Peyer's patch (tissue), 4 donors: Measurements from ENCODE around the gene NOS1AP. TPM values are rescaled to one million over a fixed set of nuclear protein-coding genes. Genes with fewer than 3 reads are reported as not detected.
"Not testable (repeated sequence)": the region's sequence is repeated elsewhere in the genome, so short reads cannot be mapped to it uniquely, and the experiment has no call there.

Experiments
- DNase-seq, 3 donors: peaks; one replicate each; pipeline ENCODE4 v3.0.0-alpha.2; 2017 to 2019
- H3K27ac ChIP-seq, 4 donors: fragments of 200-600 bp; sonication (generic); one replicate each; pipeline ENCODE4 v1.5.1; 2016 to 2019
- H3K27me3 ChIP-seq, 2 donors: fragments of 200-600 bp; sonication (generic); one replicate each; pipeline ENCODE4 v1.5.1; 2019
- H3K36me3 ChIP-seq, 3 donors: fragments of 200-600 bp; sonication (generic); one replicate each; pipeline ENCODE4 v1.5.1; 2016 to 2019
- H3K4me1 ChIP-seq, 4 donors: fragments of 200-600 bp; sonication (generic); one replicate each; pipeline ENCODE4 v1.5.1; 2016 to 2019
- H3K4me3 ChIP-seq, 4 donors: fragments of 200-600 bp; sonication (generic); 1 replicate in 3 of 4; 2 replicates in 1 of 4; pipeline ENCODE4 v1.5.1; 2016 to 2019; ENCODE audit warnings: mild to moderate bottlenecking in 1 of 4
- H3K9me3 ChIP-seq, 4 donors: fragments of 200-600 bp; sonication (generic); one replicate each; pipeline ENCODE4 v1.5.1; 2016 to 2019; ENCODE audit warnings: mild to moderate bottlenecking in 1 of 4
- CTCF ChIP-seq, 6 experiments: fragments of 450-650 bp in 4 of 6; fragments of 200-600 bp in 2 of 6; sonication (generic) in 1 of 6; IDR thresholded peaks; one replicate each; pipeline ENCODE4 v1.5.1; 2017 to 2019; ENCODE audit warnings: antibody characterized with exemption in 6 of 6, mild to moderate bottlenecking in 3 of 6, moderate library complexity in 1 of 6
- POLR2A ChIP-seq, 2 donors: fragments of 450-650 bp; IDR thresholded peaks; one replicate each; pipeline ENCODE4 v1.5.1; 2017; ENCODE audit warnings: antibody characterized with exemption in 2 of 2, mild to moderate bottlenecking in 2 of 2, moderate library complexity in 2 of 2
- total RNA-seq, 4 donors: library from RNA; depleted of rRNA; stranded (reverse); fragments of >200 nt; gene quantifications; one replicate each; pipeline ENCODE4 v1.1.0, GENCODE V29; 2016

NOS1AP gene
- total RNA-seq, 4 donors from 2014 or later: 6.3 to 18.5 (median 11.9) TPM

- H3K27ac ChIP-seq: peak overlapping the region in 2 of 4 donors; percentile 2 to 38
Measured at GRCh38 chr1:162342452-162342983, 273.0 kb downstream of the NOS1AP start.

GRCh38 chr1:162343470-162343869, 274.0 kb downstream of the NOS1AP start:
- Histone ChIP-seq H3K9me3 (no peaks in the 10 kb centered on the region), H3K4me3 (no peak overlapping the region), H3K36me3 (no peaks in the 10 kb centered on the region), H3K27me3 (no peaks in the 10 kb centered on the region), H3K27ac (no peak overlapping the region), H3K4me1 (no peaks in the 10 kb centered on the region)
- no peak for DNase-seq
- no peak for TF ChIP-seq POLR2A (IDR thresholded peaks at IDR 0.05)

More at GRCh38 chr1:162342452-162342983, 273.0 kb downstream of the NOS1AP start:
- TF ChIP-seq POLR2A (IDR thresholded peaks at IDR 0.05) (no peak), CTCF (IDR thresholded peaks at IDR 0.05) (no peak)
- H3K9me3 ChIP-seq: no peaks in the 10 kb centered on the region
- H3K4me1 ChIP-seq: no peaks in the 10 kb centered on the region
- no peaks in the 10 kb centered on the region for H3K27me3 ChIP-seq
- no peaks in the 10 kb centered on the region for H3K36me3 ChIP-seq
- DNase-seq: no peak
- H3K4me3 ChIP-seq: no peak overlapping the region

- TF ChIP-seq CTCF (IDR thresholded peaks at IDR 0.05) (no peak), POLR2A (IDR thresholded peaks at IDR 0.05) (no peak)
- Histone ChIP-seq H3K27me3 (no peaks in the 10 kb centered on the region), H3K36me3 (no peaks in the 10 kb centered on the region), H3K4me3 (no peak overlapping the region), H3K27ac (no peak overlapping the region), H3K4me1 (peaks cover 0 to 19% (median 2%) of the 10 kb centered on the region in 4 donors), H3K9me3 (no peaks in the 10 kb centered on the region)
- no peak for DNase-seq
Measured at GRCh38 chr1:162347281-162347680, 277.8 kb downstream of the NOS1AP start.

GRCh38 chr1:162349635-162350330, 280.3 kb downstream of the NOS1AP start:
- Histone ChIP-seq H3K36me3 (no peaks in the 10 kb centered on the region), H3K27me3 (no peaks in the 10 kb centered on the region), H3K4me3 (no peak overlapping the region), H3K9me3 (no peaks in the 10 kb centered on the region), H3K4me1 (peaks cover 0 to 19% (median 2%) of the 10 kb centered on the region in 4 donors), H3K27ac (peak overlapping the region in 1 of 4 donors; percentile 67)
- TF ChIP-seq POLR2A (IDR thresholded peaks at IDR 0.05) (no peak), CTCF (IDR thresholded peaks at IDR 0.05) (no peak)
- peak in 1 of 3 donors; percentile 57 for DNase-seq

GRCh38 chr1:162351246-162351842, 281.9 kb downstream of the NOS1AP start:
- H3K4me3 ChIP-seq: no peak overlapping the region
- H3K4me1 ChIP-seq: peaks cover 0 to 19% (median 2%) of the 10 kb centered on the region in 4 donors
- H3K9me3 ChIP-seq: no peaks in the 10 kb centered on the region
- no peaks in the 10 kb centered on the region for H3K27me3 ChIP-seq
- no peak for DNase-seq
- TF ChIP-seq POLR2A (IDR thresholded peaks at IDR 0.05) (no peak), CTCF (IDR thresholded peaks at IDR 0.05) (no peak)
- peaks cover 0 to 6% (median 0%) of the 10 kb centered on the region in 3 donors for H3K36me3 ChIP-seq
- no peak overlapping the region for H3K27ac ChIP-seq

- not testable (repeated sequence) for H3K27ac ChIP-seq, H3K36me3 ChIP-seq, DNase-seq, H3K27me3 ChIP-seq, H3K4me3 ChIP-seq, H3K9me3 ChIP-seq
- peaks cover 0 to 19% (median 2%) of the 10 kb centered on the region in 4 donors for H3K4me1 ChIP-seq
Measured at GRCh38 chr1:162351874-162352273, 282.4 kb downstream of the NOS1AP start.
